ENCODE results near the gene CDK14.
"Not testable (repeated sequence)": the region's sequence is repeated elsewhere in the genome, so short reads cannot be mapped to it uniquely, and the experiment has no call there.

CDK14 gene

DNA sequence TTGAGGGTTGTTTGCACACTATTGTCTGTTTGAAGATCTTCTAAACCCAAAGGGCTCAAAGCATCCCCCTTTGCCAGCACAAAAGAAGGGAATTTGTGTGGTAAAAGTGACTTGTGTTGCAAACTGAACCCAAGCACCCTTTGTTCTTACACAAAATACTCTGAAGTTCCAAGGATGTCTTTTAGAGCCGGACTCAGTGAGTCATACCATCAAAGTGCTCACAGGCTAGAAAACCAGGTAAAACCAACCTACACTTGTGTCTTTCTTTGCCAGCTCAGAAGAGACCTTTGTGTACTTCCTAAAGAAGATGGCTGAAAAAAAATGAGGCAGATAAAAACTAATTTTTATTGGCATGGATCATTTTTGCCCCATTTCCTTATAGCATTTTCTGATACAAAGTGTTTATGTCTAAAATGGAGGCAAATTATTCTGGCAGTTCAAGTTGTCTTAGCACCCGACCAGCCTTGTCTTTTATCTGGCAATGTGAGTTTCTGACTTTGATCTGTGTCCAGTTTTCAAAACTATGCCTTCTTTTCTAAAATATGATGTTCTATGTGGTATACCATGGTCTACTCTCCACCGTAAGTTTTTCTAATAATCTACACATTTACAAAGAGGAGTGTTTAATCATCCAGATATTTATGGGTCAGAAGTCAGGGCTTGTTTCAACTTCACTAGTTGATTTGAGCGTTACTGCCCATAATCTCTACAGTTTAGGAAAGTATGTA is 539.7 kb downstream of the CDK14 start:
- no peak for DNase-seq

DNA sequence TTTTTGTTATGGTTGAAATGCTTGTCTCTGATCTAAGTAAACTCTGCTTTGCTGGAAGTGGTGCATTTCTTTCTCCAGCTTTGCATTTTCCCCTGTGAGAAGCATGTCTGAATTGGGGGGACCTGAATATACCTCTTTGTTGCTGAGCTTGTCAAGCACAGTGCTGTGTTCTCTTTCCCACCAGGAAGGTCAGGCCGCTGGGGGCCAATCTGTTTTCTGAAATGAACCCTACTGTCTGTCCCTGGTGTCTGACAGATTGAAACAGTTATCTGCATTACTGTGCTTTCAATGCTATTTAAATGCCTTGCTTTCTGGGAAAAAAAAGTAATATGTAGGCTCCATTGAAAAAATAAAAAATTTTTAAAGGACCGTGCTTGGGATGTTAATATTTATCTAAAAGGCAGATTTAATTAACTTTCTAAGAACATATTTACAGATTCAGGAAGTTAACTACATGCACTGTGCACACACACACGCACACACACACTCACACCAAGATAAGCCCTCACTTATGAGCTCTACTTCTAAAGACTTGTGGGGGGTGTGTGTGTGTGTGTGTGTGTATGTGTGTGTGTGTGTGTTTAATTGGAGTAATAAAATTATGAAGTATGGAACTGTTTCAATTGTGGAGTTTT is 541.1 kb downstream of the CDK14 start:
- DNase-seq: no peak

DNA sequence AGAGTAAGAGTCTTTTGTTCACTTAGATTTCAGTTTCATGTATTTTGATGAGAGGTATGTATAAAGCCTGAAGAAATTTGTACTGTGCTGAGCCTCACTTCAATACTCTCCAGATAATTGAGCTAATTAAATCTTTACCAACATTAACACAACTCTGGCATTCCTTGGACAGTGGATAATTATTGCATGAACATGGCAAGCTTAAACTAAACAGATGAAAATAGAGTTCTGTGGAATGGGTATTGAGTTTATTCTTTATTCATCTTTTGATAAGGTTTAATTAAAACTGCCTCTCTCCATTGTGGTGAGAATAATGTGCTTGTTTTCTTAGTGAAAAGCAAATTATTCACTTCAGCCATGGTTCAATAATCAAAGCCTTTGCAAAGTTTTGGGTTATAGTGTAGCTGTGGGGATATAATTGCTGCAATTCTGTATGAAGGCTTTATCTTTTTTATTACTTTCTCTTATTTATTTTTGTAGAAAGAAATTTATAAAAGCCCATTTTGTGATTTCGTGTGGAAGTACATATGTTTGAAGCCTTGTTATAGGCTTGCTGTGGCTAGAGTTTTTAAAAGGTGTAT is 541.8 kb downstream of the CDK14 start:
- DNase-seq: no peak

DNA sequence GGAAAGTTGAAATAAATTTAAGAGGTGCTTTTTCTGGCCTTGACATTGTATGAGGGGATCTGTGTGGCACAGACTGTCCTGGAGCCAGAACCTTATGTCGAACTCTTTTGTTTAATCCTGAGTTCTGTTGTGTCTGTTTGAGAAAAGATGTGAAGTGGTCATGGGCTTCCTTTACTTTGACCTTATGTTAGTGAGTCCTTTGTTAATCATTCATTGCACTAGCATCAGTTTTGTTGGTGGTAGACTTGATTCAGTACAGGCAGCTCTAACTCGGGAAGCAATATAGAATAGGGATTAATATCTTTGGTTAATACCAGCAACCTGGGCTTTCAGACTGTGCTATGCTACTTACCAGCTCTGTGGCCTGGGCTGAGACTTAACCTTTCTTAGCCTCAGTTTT is 544.2 kb downstream of the CDK14 start:
- DNase-seq: no peak

DNA sequence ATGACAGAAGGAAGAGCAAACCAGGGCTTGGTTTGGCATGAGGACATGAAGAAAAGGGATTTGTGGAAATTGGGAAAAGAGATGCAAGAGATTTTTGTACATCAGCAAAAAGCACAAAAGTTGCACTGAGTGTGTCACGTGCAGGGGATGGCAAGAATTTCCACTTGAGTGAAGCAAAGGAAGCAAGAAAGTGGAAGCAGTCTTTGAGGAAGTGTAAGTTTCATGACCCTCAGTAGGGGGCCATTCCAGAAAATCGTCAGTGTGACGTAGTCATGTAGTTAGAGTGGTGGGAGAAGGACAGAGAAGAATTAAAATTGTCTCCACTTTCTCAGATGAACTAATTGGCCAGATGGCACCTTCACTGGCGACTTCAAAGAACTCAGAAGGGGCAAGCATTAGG is 544.9 kb downstream of the CDK14 start:
- DNase-seq: no peak

DNA sequence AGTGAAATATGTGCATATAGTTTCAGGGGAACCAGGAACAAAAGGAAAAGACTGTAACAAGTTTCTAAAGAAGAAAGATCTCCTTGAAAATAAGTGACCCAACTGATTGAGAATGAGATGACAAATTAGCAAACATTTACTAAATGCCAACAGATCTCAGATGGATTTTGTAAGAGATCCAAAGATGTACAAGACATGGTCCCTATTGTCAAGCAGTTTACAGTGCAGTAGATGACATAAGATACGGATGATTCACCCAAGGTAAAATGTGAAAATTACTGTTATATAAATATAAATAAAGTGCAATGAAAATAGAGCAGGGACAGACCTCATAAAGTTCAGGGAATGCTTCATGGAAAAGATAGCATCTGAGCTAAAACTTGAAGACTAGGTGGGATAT is 546.6 kb downstream of the CDK14 start:
- DNase-seq: no peak

DNA sequence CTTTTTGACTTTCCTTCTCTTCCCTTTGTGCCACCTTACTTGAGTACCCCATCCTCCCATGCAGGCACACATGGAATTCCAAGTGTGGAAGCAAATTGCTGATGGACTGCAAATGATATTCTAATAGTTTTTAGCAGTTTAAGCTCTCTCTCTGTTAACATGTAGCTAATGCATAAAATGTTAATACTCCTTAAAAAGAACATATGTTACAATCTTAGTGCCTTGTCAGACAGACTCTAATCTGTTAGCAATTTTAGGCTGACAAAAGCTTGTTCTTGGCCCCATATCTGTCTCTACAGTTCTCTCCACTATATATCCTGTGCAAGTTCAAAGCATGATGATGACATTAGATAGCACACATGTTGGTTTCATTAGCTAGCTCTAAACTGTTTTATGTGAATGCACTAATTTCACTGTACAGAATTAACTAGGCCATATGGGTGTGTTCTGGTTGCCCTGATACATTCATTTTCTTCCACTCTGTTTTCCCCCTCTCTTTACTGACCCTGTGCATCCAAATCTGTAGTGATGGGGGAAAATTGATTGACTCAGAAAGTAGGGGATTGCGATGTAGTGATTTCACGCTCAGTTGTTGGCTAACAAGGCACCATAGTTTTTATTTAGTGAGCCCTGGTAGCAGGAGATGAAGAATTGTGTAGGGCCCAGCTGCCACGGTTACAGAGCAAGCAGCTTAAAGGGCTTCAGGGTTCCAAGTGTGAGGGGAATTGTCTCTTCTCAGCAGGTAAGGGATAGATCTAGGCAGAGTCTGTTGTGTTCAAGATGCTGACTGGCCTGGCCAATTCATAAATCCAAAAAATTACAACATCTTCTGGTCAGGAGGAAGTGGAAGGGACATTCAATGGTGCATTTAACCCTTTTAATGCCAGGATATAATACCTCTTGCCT is 553.5 kb downstream of the CDK14 start:
- DNase-seq: no peak

DNA sequence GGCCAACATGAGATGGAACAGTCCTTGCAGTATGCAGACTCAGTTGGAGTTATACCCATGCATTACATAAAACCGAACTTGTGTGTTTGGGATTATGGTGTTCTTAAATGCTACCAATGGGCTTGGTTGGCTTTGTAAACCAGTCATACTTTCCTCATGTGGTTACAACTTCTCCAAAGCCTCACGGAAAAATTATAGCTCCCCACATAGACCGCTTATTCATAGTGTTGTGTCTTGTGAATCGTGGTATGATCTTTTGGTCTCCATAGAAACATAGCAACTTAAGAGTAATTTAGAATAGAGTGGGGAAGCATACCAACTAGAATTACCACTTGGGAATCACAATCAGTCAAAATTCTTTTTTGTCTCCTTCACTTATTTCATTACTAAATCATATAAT is 555.8 kb downstream of the CDK14 start:
- DNase-seq: no peak

DNA sequence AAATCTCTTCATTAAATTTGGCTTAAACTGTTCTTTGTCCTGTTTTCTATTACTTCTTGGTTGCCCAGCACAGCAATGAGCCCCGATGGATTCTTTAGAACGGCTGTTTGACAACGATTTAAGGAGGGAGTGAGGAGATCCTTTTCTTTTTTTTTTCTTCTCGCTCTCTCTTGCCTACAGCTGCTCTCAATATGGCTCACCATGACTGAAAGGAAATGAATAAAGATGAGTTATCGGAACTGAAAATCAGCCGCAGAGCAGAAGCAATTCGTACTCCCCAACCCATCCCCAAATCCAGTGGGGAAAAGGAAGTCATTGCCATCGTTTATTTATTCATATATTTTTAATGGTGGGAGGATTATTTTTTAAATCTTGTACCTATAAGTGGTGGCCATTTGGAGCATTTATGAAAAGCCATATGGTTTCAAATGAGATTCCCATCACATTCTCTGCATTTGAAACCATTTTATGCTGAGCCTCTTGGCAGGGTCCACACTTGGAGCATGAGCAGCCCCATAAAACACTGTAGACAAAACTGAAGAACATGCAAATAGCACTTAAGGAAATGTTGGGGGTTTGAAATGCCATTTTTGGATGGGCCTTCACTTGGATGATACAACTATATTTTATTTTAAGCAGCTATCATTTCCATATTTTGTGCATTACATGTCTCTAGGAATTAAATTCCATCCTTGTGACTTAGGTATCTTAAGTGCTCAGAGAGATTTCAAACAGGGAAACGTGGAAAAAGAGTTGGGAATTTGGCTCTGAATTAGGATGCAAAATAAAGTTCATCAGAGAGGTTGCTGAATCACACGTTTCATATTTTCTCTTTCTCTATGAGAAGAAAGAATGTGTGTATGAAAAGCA is 560.4 kb downstream of the CDK14 start:
- DNase-seq: no peak

DNA sequence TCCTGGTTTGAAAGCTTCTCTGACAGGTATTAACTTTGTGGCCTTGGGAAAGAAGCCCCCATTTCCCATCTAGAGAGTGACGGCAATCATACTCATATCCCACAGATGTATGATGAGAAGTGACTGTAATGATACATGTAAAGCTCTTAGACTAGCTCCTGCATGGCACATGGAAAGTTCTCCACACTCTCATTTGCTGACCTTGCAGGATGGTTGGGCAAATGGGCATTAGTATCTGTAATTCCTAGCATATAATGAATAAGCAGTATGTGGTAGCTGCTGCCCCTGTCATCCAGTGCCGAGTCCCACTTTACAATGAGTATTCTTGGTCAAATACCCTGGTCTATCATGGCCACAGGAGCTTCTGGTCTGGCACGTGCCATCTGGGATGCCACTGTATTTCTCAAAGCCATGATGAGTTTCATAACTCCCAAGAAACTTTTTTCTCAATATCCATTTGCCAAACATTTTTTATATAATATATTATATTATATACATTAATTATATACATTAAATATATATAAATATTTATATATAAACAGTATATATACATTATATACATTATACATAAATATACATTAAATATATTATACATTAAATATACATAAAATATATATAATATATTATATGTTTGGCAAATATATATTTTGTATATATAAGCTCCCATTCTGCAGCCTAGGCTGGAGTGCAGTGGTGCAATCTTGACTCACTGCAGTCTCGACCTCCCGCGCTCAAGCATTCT is 561.6 kb downstream of the CDK14 start:
- DNase-seq: no peak

DNA sequence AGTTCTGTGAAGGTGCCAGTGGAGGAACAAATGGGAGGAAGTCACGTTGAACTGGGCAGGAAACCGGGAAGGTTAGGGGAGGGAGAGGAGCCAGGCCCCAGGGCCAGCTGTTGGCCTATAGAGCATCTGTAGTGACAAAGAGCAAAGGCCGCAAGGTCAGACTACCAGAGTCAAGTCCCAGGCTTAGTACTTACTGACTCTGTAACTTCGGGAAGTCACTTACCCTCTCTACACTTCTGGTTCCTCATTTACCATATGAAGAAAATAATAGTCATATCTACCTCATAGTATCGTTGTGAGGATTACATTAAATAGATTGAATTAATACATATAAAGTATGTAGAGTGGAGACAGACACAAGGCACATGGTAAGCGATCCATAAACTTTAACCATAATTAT is 566.3 kb downstream of the CDK14 start:
- no peak for DNase-seq

DNA sequence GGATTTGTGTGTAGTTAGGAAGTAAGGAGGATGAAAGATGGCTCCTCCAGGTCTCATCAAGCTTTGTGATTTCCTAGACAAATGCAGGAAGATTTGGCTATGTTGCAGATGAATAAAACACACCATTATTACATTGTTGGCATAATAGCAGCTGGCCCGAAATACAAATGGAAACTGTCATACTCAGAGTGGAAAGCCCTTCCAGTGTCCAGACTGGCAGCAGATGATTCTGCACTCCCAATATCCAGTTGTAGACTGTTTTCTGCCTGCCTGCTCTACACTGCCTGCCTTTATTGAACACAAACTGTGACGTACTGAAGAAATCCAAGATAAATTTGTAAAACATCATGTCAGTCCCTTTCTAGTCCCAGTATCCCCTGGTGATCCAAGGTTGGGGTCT is 568.4 kb downstream of the CDK14 start:
- no peak for DNase-seq

DNA sequence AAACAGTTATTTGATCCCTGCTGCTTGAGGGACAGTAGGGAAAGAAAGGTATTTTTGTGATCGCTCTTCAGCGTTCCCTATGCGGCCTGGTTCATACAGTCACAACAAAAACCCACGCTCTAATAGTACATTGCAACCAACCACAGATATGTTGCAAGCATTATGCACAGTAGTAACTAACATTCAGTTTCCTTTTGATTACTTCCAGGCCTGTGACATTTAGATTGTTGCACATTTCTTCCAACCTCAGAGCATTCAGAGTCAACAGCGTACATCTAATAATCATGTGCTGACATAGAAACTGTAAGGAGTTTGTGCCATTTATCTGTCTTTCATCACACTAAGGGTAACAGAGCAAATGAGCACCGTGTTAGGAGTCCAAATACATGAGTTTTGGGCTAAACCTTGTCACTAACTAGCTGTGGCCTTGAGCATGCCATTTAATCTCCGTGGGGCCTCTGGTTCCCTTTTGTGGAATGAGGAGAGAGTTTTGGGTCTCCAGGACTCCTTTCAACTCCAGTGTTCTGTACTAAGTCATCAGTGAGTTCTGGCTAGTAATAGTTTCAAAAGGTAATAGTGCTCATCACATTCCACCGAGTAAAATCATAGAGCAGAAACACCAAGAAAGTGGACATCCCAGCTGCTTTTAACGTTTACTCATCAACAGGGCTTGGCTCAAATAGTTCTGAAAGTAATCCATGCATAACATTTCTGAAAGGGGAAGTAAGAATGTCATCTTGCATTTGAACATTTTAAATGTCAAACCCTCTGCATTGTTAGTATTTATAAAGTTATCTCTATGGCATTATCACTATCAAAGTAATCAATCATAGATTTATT is 569.1 kb downstream of the CDK14 start:
- no peak for DNase-seq

DNA sequence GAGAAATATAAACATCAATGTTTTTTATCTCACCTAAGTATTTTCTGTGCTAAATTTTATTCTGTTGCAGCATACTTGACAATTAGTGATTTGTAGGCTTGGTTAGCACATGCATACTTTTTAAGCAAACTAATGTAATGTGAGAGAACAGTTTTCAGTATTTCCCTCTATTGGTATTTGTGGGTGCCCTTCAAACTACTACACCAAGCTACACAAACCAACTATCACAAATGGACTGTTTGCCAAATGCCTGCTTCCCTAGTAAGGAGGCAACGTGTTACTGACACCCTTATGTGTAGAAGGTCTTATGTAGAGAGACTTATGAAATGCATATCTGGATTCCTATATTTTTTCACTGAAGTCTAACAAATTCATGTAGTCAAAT is 569.7 kb downstream of the CDK14 start:
- DNase-seq: no peak

DNA sequence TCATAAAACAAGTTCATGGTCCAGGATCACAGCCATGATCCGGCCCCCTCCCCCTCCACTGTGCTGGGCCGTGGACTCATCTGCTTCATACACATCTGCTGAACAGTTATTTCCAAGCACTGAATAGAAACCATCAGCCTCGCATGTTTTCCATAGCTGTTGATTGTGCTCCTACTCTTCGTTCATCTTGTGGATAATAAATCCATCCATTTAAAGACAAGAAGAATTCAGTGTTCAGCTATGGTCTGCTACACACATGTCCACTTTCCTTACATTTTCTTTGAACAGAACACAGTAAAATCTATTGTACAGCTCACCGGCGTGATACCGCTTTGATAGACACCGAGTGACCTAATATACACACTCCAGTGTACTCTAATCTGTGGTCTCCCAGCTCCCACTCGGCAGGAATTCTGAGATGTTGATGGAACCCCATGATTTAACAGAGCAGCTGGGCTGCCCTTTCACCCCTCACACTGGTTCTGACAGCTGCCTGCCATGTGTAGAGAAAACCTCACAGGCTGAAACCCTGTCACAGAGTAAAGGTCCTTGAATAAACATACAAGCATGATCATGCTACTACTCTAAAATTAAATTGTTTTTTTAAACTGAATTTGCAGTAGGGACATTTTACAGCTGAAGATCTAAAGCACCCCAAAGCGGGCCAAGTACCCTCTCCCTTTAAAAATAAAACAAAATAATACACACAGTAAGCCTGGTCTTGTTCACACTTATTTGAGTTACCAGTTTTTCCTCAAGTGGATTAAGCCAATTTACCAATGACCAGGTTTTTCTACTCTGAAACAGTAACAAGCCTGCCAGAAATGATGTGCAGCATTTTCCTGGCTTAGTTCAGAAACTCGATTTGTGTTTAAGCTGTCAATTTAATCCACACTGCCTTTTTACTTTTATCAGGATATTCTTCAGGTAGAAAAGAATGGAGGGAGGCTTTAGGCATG is 573.0 kb downstream of the CDK14 start:
- DNase-seq: no peak

DNA sequence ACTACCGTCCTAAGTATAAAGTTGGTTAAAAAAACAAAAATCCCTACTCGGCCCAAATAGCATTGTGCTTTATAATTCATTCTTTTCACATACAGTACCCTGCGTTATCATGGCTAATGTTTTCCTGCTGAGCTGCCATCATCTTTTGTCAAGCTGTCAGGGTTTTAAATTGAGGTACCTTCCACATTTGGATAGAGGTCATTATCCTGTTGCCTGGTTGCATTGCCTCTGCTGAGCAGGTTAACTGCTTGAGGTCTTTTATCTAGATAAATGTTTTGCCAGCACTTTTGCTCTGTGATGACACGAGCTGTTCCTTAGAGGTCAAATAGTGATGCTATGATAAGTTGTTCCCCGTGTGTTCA is 573.7 kb downstream of the CDK14 start:
- no peak for DNase-seq

DNA sequence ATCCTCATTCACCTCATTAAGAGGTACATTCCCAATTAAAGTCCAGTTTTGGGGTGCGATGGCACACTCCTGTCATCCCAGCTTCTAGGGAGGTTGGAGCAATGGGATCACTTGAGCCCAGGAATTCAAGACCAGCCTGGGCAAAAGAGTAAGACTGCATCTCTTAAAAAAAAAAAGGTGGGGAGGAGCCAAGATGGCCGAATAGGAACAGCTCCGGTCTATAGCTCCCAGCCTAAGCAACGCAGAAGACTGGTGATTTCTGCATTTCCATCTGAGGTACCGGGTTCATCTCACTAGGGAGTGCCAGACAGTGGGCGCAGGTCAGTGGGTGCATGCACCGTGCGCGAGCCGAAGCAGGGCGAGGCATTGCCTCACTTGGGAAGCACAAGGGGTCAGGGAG is 577.1 kb downstream of the CDK14 start:
- DNase-seq: not testable (repeated sequence)

DNA sequence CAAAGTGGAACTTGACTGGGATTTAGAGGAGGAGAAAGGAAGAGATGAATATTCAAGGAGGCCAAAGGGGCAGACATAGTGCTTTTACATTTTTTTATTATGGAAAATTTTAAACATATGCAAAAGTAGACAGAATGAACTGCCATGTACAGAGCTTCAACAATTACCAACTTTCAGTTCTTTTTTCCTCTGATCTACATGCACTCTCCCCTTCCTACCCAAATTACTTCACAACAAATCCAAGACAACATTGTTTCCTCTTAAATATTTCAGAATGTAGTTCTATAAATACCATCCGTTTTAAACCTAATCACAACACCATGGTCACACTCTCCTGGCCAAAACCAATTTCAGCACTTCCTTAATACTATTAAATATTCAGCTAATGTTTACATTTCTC is 584.6 kb downstream of the CDK14 start:
- DNase-seq: no peak

DNA sequence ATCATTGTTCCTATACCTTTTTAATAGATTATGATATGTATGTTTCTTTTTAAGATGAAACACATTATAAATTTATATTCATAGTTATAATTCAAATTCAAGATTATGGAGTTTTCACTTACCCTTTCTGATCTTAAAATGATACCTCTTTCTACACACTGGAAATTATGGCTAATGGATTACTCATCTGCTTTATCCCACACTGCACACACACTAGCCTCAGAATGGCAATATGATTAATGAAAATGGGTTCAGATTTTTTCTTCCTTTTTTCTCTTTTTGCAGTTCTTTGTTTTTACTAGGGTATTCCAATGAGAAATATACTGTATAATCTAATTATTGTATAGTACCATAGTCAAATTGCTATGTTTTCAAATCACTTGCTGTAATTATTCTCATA is 585.8 kb downstream of the CDK14 start:
- no peak for DNase-seq
